Measurements from ENCODE around the gene HRG.

DNA sequence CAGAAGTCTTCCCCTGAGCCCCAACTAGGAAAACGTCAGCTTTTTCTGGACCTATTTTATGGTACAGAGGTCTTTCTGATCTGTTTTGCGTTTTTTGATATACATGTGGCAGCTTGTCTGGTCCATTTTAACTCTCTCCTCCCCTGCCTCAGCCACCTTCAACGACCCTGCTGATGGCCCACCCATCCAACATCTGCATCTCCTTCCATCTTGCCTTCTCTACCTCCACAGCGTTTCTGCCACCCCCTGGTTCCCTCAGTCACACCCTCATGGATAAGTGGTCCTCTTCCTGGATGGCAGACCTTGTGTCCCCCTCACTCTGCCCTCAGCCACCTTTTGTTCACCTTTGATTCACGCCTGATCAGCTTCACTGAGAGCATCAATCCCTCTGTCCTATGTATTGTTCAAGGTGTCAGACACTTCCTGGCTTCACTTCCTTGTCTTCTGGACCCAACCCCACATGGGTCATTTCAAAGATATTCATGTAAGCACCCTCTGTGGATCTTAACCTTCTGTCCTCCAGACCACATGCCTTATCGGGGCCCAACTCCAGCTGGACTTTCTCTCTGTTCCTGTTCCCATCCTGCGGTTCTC is 39.5 kb upstream of the HRG start:
- TF ChIP-seq, protein P1, sequence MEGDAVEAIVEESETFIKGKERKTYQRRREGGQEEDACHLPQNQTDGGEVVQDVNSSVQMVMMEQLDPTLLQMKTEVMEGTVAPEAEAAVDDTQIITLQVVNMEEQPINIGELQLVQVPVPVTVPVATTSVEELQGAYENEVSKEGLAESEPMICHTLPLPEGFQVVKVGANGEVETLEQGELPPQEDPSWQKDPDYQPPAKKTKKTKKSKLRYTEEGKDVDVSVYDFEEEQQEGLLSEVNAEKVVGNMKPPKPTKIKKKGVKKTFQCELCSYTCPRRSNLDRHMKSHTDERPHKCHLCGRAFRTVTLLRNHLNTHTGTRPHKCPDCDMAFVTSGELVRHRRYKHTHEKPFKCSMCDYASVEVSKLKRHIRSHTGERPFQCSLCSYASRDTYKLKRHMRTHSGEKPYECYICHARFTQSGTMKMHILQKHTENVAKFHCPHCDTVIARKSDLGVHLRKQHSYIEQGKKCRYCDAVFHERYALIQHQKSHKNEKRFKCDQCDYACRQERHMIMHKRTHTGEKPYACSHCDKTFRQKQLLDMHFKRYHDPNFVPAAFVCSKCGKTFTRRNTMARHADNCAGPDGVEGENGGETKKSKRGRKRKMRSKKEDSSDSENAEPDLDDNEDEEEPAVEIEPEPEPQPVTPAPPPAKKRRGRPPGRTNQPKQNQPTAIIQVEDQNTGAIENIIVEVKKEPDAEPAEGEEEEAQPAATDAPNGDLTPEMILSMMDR (IDR thresholded peaks at IDR 0.05), result no peak
- TF ChIP-seq, protein P2, sequence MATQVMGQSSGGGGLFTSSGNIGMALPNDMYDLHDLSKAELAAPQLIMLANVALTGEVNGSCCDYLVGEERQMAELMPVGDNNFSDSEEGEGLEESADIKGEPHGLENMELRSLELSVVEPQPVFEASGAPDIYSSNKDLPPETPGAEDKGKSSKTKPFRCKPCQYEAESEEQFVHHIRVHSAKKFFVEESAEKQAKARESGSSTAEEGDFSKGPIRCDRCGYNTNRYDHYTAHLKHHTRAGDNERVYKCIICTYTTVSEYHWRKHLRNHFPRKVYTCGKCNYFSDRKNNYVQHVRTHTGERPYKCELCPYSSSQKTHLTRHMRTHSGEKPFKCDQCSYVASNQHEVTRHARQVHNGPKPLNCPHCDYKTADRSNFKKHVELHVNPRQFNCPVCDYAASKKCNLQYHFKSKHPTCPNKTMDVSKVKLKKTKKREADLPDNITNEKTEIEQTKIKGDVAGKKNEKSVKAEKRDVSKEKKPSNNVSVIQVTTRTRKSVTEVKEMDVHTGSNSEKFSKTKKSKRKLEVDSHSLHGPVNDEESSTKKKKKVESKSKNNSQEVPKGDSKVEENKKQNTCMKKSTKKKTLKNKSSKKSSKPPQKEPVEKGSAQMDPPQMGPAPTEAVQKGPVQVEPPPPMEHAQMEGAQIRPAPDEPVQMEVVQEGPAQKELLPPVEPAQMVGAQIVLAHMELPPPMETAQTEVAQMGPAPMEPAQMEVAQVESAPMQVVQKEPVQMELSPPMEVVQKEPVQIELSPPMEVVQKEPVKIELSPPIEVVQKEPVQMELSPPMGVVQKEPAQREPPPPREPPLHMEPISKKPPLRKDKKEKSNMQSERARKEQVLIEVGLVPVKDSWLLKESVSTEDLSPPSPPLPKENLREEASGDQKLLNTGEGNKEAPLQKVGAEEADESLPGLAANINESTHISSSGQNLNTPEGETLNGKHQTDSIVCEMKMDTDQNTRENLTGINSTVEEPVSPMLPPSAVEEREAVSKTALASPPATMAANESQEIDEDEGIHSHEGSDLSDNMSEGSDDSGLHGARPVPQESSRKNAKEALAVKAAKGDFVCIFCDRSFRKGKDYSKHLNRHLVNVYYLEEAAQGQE (IDR thresholded peaks at IDR 0.05; ENCODE audit: low read depth, low read length), result no peak
- TF ChIP-seq, protein P3, sequence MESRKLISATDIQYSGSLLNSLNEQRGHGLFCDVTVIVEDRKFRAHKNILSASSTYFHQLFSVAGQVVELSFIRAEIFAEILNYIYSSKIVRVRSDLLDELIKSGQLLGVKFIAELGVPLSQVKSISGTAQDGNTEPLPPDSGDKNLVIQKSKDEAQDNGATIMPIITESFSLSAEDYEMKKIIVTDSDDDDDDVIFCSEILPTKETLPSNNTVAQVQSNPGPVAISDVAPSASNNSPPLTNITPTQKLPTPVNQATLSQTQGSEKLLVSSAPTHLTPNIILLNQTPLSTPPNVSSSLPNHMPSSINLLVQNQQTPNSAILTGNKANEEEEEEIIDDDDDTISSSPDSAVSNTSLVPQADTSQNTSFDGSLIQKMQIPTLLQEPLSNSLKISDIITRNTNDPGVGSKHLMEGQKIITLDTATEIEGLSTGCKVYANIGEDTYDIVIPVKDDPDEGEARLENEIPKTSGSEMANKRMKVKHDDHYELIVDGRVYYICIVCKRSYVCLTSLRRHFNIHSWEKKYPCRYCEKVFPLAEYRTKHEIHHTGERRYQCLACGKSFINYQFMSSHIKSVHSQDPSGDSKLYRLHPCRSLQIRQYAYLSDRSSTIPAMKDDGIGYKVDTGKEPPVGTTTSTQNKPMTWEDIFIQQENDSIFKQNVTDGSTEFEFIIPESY (IDR thresholded peaks at IDR 0.05; ENCODE audit: borderline replicate concordance, low read depth), result no peak
- TF ChIP-seq CHD2 (IDR thresholded peaks at IDR 0.05; ENCODE audit: low read length, partially characterized antibody) (no peak), RFX5 (IDR thresholded peaks at IDR 0.05; ENCODE audit: low read length) (no peak)

All from SK-N-SH (cell line).